Measurements from ENCODE around the gene CRYBG1. TPM values are rescaled to one million over a fixed set of nuclear protein-coding genes. Genes with fewer than 3 reads are reported as not detected.

CRYBG1 gene
- total RNA-seq, 1 experiment from 2014 or later: 2.9 TPM

DNA sequence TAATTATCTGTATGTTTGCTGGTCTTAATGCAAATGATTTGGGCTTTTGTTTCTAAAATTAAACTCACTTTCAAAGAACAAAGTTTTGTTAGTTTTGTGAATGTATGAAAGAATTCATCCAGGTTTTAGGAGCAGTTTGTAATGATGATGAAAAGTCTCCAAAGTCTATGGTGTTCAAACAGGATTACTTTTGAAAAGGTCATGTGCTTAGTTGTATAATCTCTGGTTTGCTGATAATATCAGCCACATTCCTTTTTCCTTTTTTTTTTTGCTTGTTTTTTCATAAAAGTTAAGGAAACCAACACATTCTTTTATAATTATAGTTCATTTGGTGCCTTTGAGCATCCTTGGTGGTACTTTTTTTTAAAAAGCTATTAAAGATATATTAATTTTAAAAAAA, 179.9 kb downstream of the CRYBG1 start:
- Histone ChIP-seq H3K4me3 (ENCODE audit: low read depth, low read length, poor library complexity, severe bottlenecking) (no peak overlapping the region), H3K4me1 (ENCODE audit: insufficient read depth, low read length, poor library complexity, severe bottlenecking) (peaks cover 18% of the 10 kb centered on the region), H3K36me3 (ENCODE audit: insufficient read depth, low read length, poor library complexity, severe bottlenecking) (no peaks in the 10 kb centered on the region), H3K27me3 (replicated peaks; ENCODE audit: insufficient read depth, low read depth, low read length, poor library complexity) (no peaks in the 10 kb centered on the region), H3K27ac (ENCODE audit: low read depth, low read length, poor library complexity, severe bottlenecking) (no peak overlapping the region), H3K9me3 (ENCODE audit: low read depth, low read length, poor library complexity, severe bottlenecking) (no peaks in the 10 kb centered on the region)
- CTCF ChIA-PET: no interaction called here
- intact Hi-C loops (cut with micrococcal nuclease; ENCODE audit: unreplicated experiment): no loop called here
- BruUV-seq (replicated peaks): no TSS peak
- TF ChIP-seq CTCF (conservative IDR thresholded peaks at IDR 0.05; ENCODE audit: low read depth, low read length) (no peak), EZH2 (IDR thresholded peaks at IDR 0.05; ENCODE audit: borderline replicate concordance, low read depth, low read length, poor library complexity, severe bottlenecking) (no peak)
- POLR2A ChIA-PET (ENCODE audit: low non-redundant PET): no interaction called here
- DNase-seq (ENCODE audit: low spot score): no peak

- H3K4me1 ChIP-seq (ENCODE audit: insufficient read depth, low read length, poor library complexity, severe bottlenecking): peaks cover 19% of the 10 kb centered on the region
- no peak overlapping the region for H3K4me3 ChIP-seq (ENCODE audit: low read depth, low read length, poor library complexity, severe bottlenecking)
- no TSS peak for BruUV-seq (replicated peaks)
- POLR2A ChIA-PET (ENCODE audit: low non-redundant PET): no interaction called here
- no peaks in the 10 kb centered on the region for H3K27me3 ChIP-seq (replicated peaks; ENCODE audit: insufficient read depth, low read depth, low read length, poor library complexity)
- CTCF ChIA-PET: no interaction called here
- H3K9me3 ChIP-seq (ENCODE audit: low read depth, low read length, poor library complexity, severe bottlenecking): no peaks in the 10 kb centered on the region
- intact Hi-C loops (cut with micrococcal nuclease; ENCODE audit: unreplicated experiment): no loop called here
- H3K27ac ChIP-seq (ENCODE audit: low read depth, low read length, poor library complexity, severe bottlenecking): no peak overlapping the region
- no peaks in the 10 kb centered on the region for H3K36me3 ChIP-seq (ENCODE audit: insufficient read depth, low read length, poor library complexity, severe bottlenecking)
- TF ChIP-seq EZH2 (IDR thresholded peaks at IDR 0.05; ENCODE audit: borderline replicate concordance, low read depth, low read length, poor library complexity, severe bottlenecking) (no peak), CTCF (conservative IDR thresholded peaks at IDR 0.05; ENCODE audit: low read depth, low read length) (no peak)
- DNase-seq (ENCODE audit: low spot score): no peak
Measured at GRCh38 chr6:106540907-106541306, 180.4 kb downstream of the CRYBG1 start.

DNA sequence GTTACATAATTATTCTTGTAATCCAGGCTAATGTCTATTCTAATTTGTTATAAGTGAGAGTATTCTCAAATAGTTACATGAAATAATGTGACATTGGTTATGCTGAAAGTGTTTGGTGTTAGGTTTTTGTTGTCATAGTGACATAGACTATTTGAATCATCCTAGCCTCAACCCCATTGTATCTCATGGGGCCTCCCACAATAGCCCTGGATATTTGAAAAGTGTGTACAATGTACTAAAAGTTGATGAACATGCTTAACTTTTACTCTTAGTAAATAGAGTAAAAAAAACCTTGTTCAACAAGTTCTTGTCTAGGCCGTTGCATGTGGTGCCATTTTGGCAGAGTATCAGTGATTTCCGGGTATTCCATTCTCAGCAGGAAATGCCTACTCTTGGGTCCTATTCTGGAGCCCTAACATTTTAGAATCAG, 185.8 kb downstream of the CRYBG1 start:
- POLR2A ChIA-PET (ENCODE audit: low non-redundant PET): no interaction called here
- peak overlapping the region; percentile 71 for H3K27ac ChIP-seq (ENCODE audit: low read depth, low read length, poor library complexity, severe bottlenecking)
- no TSS peak for BruUV-seq (replicated peaks)

More for the DNA sequence above, 185.8 kb downstream of the CRYBG1 start:
- CTCF ChIA-PET: no interaction called here
- Histone ChIP-seq H3K4me1 (ENCODE audit: insufficient read depth, low read length, poor library complexity, severe bottlenecking) (peaks cover 27% of the 10 kb centered on the region), H3K9me3 (ENCODE audit: low read depth, low read length, poor library complexity, severe bottlenecking) (no peaks in the 10 kb centered on the region), H3K27me3 (replicated peaks; ENCODE audit: insufficient read depth, low read depth, low read length, poor library complexity) (no peaks in the 10 kb centered on the region), H3K4me3 (ENCODE audit: low read depth, low read length, poor library complexity, severe bottlenecking) (no peak overlapping the region), H3K36me3 (ENCODE audit: insufficient read depth, low read length, poor library complexity, severe bottlenecking) (no peaks in the 10 kb centered on the region)
- peak; percentile 31 for DNase-seq (ENCODE audit: low spot score)
- TF ChIP-seq CTCF (conservative IDR thresholded peaks at IDR 0.05; ENCODE audit: low read depth, low read length): no peak
- no peak for TF ChIP-seq EZH2 (IDR thresholded peaks at IDR 0.05; ENCODE audit: borderline replicate concordance, low read depth, low read length, poor library complexity, severe bottlenecking)
- intact Hi-C loops (cut with micrococcal nuclease; ENCODE audit: unreplicated experiment): no loop called here

All from A673 (cell line).